AG04450 (cell line): ENCODE measurements around the gene CDH19. TPM values are rescaled to one million over a fixed set of nuclear protein-coding genes. Genes with fewer than 3 reads are reported as not detected.

Experiments
- CTCF ChIA-PET: fragments of 300-600, 350-600 bp; formaldehyde crosslinking; extraction: SDS; loops from one replicate; lab custom pipeline; 2022; ENCODE audit warnings: antibody characterized with exemption, inconsistent platforms; lab: Charles Lee
- POLR2A ChIA-PET: fragments of 350-600 bp; formaldehyde crosslinking; extraction: SDS; loops from one replicate; lab custom pipeline; 2021; ENCODE audit warnings: antibody characterized with exemption, inconsistent platforms; lab: Yijun Ruan, JAX
- DNase-seq: peaks from one replicate; pipeline ENCODE4 v3.0.0-alpha.2; 2011; ENCODE audit warnings: low read depth, low spot score
- H3K27ac ChIP-seq: one replicate; pipeline ENCODE4 v1.5.1; 2012; ENCODE audit warnings: low read depth, low read length, control low read depth
- H3K27me3 ChIP-seq: one replicate; pipeline ENCODE4 v1.6.0; 2012; ENCODE audit warnings: low read length; ENCODE audit not compliant: control insufficient read depth, insufficient read depth
- H3K4me3 ChIP-seq: 2 replicates; pipeline ENCODE4 v1.5.1; 2011; ENCODE audit warnings: mild to moderate bottlenecking, low read depth, low read length, control low read depth
- H3K9me3 ChIP-seq: 2 replicates; pipeline ENCODE4 v1.5.1; 2012; ENCODE audit warnings: low read length; ENCODE audit not compliant: control insufficient read depth, insufficient read depth
- CTCF ChIP-seq: IDR thresholded peaks from 2 replicates; pipeline ENCODE4 v1.5.1; 2011; ENCODE audit warnings: low read depth, low read length, control low read depth, inconsistent platforms
- polyA plus RNA-seq: library from polyadenylated mRNA; depleted of rRNA; stranded (reverse); fragments of >200 nt; gene quantifications from 2 replicates; pipeline ENCODE4 v1.2.3, GENCODE V29; 2011

CDH19 gene
- polyA plus RNA-seq, 1 experiment, result not detected

GRCh38 chr18:66601649-66602048 is 2.2 kb downstream of the CDH19 start:
- Histone ChIP-seq H3K27ac (no peak overlapping the region), H3K4me3 (no peak overlapping the region), H3K9me3 (peaks cover under 1% of the 10 kb centered on the region), H3K27me3 (no peaks in the 10 kb centered on the region)
- no peak for DNase-seq
- ChIA-PET CTCF (no interaction called here), POLR2A (no interaction called here)
- TF ChIP-seq CTCF, result no peak

GRCh38 chr18:66599190-66599589 is 4.7 kb downstream of the CDH19 start:
- no peak for DNase-seq
- H3K4me3 ChIP-seq, result no peak overlapping the region
- H3K27ac ChIP-seq, result no peak overlapping the region
- POLR2A ChIA-PET, result no interaction called here
- no peak for TF ChIP-seq CTCF
- CTCF ChIA-PET, result no interaction called here
- peaks cover 3% of the 10 kb centered on the region for H3K9me3 ChIP-seq
- H3K27me3 ChIP-seq, result no peaks in the 10 kb centered on the region

- POLR2A ChIA-PET, result no interaction called here
- no peaks in the 10 kb centered on the region for H3K27me3 ChIP-seq
- CTCF ChIA-PET, result no interaction called here
- no peaks in the 10 kb centered on the region for H3K9me3 ChIP-seq
- H3K27ac ChIP-seq, result no peak overlapping the region
- TF ChIP-seq CTCF, result no peak
- DNase-seq, result no peak
- no peak overlapping the region for H3K4me3 ChIP-seq
These were observed 16.5 kb downstream of the CDH19 start for GRCh38 chr18:66587430-66587829.

- CTCF ChIA-PET, result no interaction called here
- DNase-seq, result no peak
- Histone ChIP-seq H3K27ac (no peak overlapping the region), H3K27me3 (no peaks in the 10 kb centered on the region), H3K9me3 (peaks cover 3% of the 10 kb centered on the region; the same call in 1 of the 2 replicates), H3K4me3 (no peak overlapping the region)
- no peak for TF ChIP-seq CTCF
- POLR2A ChIA-PET, result no interaction called here
These were observed 21.7 kb downstream of the CDH19 start for GRCh38 chr18:66582211-66582610.

GRCh38 chr18:66575263-66575662 is 28.6 kb downstream of the CDH19 start:
- CTCF ChIA-PET, result no interaction called here
- Histone ChIP-seq H3K4me3 (no peak overlapping the region), H3K9me3 (no peaks in the 10 kb centered on the region; the same call in 1 of the 2 replicates), H3K27ac (no peak overlapping the region), H3K27me3 (no peaks in the 10 kb centered on the region)
- no peak for TF ChIP-seq CTCF
- no peak for DNase-seq
- POLR2A ChIA-PET, result no interaction called here
